ENCODE results near the gene APIP. TPM values are rescaled to one million over a fixed set of nuclear protein-coding genes. Genes with fewer than 3 reads are reported as not detected.

The APIP gene
- total RNA-seq, 1 donor from 2014 or later: 19.0 TPM

DNA sequence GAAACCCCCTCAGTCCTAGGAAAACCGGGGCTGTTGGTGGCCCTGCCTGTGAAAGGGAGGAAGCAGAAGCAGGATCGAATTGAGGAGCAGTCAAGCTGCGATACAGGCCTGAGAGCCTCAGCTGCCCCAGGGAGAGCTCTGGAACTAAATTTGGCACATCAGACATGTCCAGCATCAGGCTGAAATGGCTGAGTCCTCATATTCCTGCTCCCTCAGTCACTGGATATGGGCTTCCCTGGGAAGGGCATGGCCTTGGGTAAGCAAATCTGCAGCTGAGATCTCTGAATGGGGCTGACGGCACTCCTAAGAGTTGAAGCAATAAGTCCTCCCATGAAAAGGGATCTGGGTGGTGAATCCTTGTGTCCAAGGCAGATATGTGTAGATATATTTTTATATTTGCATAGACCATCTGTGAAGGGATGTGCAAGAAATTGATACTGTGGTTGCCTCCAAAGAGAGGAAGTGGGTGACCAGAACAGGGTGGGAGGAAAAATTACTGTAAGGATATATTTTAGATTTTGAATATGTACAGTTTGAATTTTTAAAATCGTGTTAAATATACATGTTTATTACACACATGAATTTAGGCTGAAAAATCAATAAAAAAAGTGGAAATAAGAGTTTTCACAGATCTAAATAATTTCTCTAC is 45.5 kb downstream of the APIP start:
- Histone ChIP-seq H3K4me3 (ENCODE audit: low read depth, low read length) (no peak overlapping the region), H3K36me3 (ENCODE audit: control insufficient read depth, insufficient read depth, low read length) (no peaks in the 10 kb centered on the region), H3K27me3 (ENCODE audit: control insufficient read depth, insufficient read depth, low read length) (no peaks in the 10 kb centered on the region)
- no peak for FAIRE-seq
- DNase-seq (ENCODE audit: low read depth): no peak
- TF ChIP-seq, protein P1, sequence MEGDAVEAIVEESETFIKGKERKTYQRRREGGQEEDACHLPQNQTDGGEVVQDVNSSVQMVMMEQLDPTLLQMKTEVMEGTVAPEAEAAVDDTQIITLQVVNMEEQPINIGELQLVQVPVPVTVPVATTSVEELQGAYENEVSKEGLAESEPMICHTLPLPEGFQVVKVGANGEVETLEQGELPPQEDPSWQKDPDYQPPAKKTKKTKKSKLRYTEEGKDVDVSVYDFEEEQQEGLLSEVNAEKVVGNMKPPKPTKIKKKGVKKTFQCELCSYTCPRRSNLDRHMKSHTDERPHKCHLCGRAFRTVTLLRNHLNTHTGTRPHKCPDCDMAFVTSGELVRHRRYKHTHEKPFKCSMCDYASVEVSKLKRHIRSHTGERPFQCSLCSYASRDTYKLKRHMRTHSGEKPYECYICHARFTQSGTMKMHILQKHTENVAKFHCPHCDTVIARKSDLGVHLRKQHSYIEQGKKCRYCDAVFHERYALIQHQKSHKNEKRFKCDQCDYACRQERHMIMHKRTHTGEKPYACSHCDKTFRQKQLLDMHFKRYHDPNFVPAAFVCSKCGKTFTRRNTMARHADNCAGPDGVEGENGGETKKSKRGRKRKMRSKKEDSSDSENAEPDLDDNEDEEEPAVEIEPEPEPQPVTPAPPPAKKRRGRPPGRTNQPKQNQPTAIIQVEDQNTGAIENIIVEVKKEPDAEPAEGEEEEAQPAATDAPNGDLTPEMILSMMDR (IDR thresholded peaks at IDR 0.05; ENCODE audit: insufficient read depth, low read length, severe bottlenecking): no peak

DNA sequence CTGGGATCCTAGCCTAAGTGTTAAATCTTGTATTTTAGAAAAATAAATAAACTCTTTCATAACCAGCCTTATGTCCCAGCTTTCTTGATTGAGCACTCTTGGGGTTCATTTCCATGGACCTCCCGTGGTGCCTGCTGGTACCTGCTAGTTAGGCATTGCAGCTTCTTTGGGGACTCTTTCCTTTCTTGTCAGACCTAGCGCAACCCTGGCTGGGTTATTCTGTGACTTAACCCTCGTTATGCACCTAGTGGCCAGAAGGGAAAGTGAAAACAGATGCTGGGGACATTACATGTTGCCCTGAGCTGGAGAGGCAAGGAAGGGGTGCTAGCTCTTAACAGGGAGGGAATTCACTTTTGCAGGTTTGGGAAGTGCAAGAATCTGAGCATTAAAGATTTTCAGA is 46.8 kb downstream of the APIP start:
- Histone ChIP-seq H3K4me3 (ENCODE audit: low read depth, low read length) (no peak overlapping the region), H3K27me3 (ENCODE audit: control insufficient read depth, insufficient read depth, low read length) (no peaks in the 10 kb centered on the region), H3K36me3 (ENCODE audit: control insufficient read depth, insufficient read depth, low read length) (no peaks in the 10 kb centered on the region)
- FAIRE-seq (no peak), DNase-seq (ENCODE audit: low read depth) (no peak)
- TF ChIP-seq, protein P1 (IDR thresholded peaks at IDR 0.05; ENCODE audit: insufficient read depth, low read length, severe bottlenecking): no peak

DNA sequence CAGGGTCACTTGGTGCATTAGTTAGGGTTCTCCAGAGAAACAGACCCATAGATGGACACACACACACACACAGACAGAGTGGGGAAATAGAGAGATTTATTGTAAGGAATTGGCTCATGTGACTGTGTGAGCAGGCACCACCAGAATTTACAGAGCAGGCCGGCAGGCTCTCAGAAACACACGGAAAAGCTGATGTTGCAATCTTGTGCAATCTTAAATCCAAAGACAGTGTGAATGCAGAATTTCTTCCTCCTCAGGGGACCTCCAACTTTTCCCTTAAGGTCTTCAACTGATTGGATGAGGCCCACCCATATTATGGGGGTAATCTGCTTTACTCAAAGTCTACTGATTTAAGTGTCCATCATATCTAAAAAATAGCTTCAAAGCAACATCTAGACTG is 49.8 kb downstream of the APIP start:
- Histone ChIP-seq H3K36me3 (ENCODE audit: control insufficient read depth, insufficient read depth, low read length) (no peaks in the 10 kb centered on the region), H3K27me3 (ENCODE audit: control insufficient read depth, insufficient read depth, low read length) (no peaks in the 10 kb centered on the region), H3K4me3 (ENCODE audit: low read depth, low read length) (no peak overlapping the region)
- DNase-seq (ENCODE audit: low read depth) (no peak), FAIRE-seq (peak; percentile 50)
- TF ChIP-seq, protein P1 (IDR thresholded peaks at IDR 0.05; ENCODE audit: insufficient read depth, low read length, severe bottlenecking): no peak

DNA sequence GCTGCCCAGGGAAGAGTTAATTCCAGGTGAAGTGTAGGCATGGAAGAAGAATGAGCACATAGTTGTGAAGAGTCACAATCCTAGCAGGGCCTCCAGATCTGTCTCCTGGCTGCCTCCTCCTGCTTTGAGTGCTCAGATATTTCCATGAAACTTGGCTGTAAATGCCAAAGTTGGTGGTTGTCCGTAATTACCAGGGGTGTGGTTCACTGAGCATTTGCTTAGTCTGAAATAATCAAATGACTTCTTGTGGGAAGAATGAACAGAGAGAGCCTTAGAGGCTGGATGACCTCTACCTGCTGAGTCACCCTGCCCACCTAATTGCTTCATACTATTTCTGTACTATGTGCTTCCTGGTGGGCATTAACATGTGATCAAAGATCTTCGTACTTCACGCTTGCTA is 50.9 kb downstream of the APIP start:
- no peak for FAIRE-seq
- DNase-seq (ENCODE audit: low read depth): peak; percentile 29
- Histone ChIP-seq H3K36me3 (ENCODE audit: control insufficient read depth, insufficient read depth, low read length) (no peaks in the 10 kb centered on the region), H3K27me3 (ENCODE audit: control insufficient read depth, insufficient read depth, low read length) (no peaks in the 10 kb centered on the region), H3K4me3 (ENCODE audit: low read depth, low read length) (no peak overlapping the region)
- TF ChIP-seq, protein P1 (IDR thresholded peaks at IDR 0.05; ENCODE audit: insufficient read depth, low read length, severe bottlenecking): no peak

DNA sequence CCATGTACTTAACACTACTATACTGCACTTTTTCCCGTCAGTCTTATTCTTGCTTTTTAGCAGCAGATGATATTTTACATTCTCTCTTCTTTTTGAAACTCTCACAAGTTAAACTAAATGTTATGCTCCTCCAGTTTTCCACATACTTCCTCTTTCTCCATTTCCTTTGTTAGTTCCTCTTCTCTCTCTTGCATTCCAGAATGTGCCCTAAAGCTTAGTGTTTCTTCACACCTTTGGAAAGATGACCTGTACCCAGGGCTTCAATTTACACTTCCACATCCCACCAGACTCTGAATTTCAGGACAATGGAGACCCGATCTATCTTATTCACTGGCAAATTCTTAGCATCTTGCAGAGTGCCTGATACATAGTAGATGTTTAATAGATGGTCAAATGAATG is 51.8 kb downstream of the APIP start:
- no peak overlapping the region for H3K4me3 ChIP-seq (ENCODE audit: low read depth, low read length)
- no peaks in the 10 kb centered on the region for H3K36me3 ChIP-seq (ENCODE audit: control insufficient read depth, insufficient read depth, low read length)
- no peaks in the 10 kb centered on the region for H3K27me3 ChIP-seq (ENCODE audit: control insufficient read depth, insufficient read depth, low read length)
- no peak for DNase-seq (ENCODE audit: low read depth)
- TF ChIP-seq, protein P1 (IDR thresholded peaks at IDR 0.05; ENCODE audit: insufficient read depth, low read length, severe bottlenecking): no peak
- no peak for FAIRE-seq

DNA sequence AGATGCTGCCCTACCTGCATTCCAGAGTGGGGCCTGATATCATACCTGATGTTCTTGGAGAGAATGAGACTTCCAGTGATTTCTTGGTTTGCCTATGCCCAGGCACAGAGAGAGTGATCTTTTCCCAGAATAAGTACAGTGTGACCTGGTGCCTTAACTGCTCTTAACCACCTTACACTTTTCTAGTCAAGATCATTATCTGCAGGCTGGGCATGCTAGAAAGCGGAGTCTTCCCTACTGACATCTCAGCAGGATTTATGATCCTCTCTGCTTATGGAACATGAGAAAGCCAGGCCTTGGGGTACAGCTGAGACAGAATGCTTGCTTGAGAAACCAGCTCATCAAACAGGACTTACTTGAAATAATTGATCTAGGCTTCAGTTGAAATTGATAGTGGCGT is 53.1 kb downstream of the APIP start:
- H3K36me3 ChIP-seq (ENCODE audit: control insufficient read depth, insufficient read depth, low read length): no peaks in the 10 kb centered on the region
- DNase-seq (ENCODE audit: low read depth): no peak
- no peak overlapping the region for H3K4me3 ChIP-seq (ENCODE audit: low read depth, low read length)
- TF ChIP-seq, protein P1 (IDR thresholded peaks at IDR 0.05; ENCODE audit: insufficient read depth, low read length, severe bottlenecking): no peak
- no peaks in the 10 kb centered on the region for H3K27me3 ChIP-seq (ENCODE audit: control insufficient read depth, insufficient read depth, low read length)
- FAIRE-seq: peak; percentile 68

Measured in bronchial epithelial cell (primary cell).